ENCODE data around the gene MAD1L1. TPM values are rescaled to one million over a fixed set of nuclear protein-coding genes. Genes with fewer than 3 reads are reported as not detected.

MAD1L1 gene
- total RNA-seq, 1 donor from 2014 or later, result 48.4 TPM

DNA sequence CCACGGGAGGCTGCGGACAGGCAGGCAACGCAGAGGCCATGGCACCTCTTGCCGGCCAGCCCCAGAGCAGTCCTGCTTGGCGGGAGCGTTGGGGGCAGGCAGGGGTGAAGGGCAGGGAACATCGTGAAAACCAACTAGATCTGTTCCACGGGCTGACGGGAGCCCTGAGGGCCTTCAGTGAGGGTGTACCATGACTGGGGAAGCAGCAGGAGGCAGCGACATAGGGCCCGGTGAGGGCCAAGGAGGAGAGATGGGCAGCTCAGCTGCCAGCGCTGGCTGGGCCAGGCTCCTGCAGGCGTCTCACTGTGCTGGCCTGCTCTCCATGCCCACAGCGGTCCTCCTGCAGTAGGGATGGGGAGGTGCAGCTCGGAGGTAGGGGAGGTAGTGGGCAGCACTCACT is 366.1 kb downstream of the MAD1L1 start:
- ATAC-seq (no peak), DNase-seq (no peak)
- H3K27me3 ChIP-seq, result no peaks in the 10 kb centered on the region
- no peaks in the 10 kb centered on the region for H3K9me3 ChIP-seq
- no peak overlapping the region for H3K4me3 ChIP-seq
- no peak overlapping the region for H3K27ac ChIP-seq
- no peaks in the 10 kb centered on the region for H3K36me3 ChIP-seq
- TF ChIP-seq, protein P1, sequence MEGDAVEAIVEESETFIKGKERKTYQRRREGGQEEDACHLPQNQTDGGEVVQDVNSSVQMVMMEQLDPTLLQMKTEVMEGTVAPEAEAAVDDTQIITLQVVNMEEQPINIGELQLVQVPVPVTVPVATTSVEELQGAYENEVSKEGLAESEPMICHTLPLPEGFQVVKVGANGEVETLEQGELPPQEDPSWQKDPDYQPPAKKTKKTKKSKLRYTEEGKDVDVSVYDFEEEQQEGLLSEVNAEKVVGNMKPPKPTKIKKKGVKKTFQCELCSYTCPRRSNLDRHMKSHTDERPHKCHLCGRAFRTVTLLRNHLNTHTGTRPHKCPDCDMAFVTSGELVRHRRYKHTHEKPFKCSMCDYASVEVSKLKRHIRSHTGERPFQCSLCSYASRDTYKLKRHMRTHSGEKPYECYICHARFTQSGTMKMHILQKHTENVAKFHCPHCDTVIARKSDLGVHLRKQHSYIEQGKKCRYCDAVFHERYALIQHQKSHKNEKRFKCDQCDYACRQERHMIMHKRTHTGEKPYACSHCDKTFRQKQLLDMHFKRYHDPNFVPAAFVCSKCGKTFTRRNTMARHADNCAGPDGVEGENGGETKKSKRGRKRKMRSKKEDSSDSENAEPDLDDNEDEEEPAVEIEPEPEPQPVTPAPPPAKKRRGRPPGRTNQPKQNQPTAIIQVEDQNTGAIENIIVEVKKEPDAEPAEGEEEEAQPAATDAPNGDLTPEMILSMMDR (IDR thresholded peaks at IDR 0.05), result no peak
- no peaks in the 10 kb centered on the region for H3K4me1 ChIP-seq
- intact Hi-C loops (cut with DNase I), result no loop called here

DNA sequence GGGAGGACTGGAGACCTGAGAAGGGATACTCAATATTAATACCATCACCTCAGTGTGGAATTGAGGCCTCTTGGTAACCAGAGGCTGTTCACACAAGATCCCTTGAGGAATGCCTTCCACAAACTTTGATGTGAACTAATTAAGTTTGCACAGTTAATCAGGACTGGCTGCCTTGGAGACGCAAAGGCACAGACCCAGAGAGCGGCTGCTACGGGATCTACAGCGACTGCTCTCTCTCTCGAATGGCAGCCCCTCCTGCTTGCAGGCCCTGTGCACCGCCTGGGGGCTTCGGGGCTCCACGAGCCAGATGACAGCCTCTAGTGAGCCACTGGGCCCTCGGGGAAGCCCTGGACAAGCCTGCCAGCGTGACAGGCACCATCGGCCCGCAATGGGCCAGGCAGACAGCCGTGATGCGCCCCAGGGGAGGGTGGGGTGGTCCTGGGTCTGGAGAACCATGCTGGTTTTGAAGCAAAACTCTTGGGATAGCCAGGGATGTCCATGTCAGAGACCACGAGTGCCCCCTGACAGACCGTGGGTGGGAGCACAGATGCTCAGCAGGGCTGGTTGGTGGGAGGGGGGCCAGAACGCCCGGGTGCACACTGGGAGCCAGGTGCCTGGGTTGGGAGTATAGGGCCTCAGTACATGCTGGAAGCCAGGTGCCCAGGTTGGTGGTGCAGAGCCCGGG is 367.0 kb downstream of the MAD1L1 start:
- TF ChIP-seq, protein P1 (IDR thresholded peaks at IDR 0.05), result no peak
- H3K9me3 ChIP-seq, result no peaks in the 10 kb centered on the region
- no peaks in the 10 kb centered on the region for H3K4me1 ChIP-seq
- DNase-seq (no peak), ATAC-seq (no peak)
- no peak overlapping the region for H3K27ac ChIP-seq
- H3K36me3 ChIP-seq, result no peaks in the 10 kb centered on the region
- intact Hi-C loops (cut with DNase I), result no loop called here
- no peak overlapping the region for H3K4me3 ChIP-seq
- no peaks in the 10 kb centered on the region for H3K27me3 ChIP-seq

DNA sequence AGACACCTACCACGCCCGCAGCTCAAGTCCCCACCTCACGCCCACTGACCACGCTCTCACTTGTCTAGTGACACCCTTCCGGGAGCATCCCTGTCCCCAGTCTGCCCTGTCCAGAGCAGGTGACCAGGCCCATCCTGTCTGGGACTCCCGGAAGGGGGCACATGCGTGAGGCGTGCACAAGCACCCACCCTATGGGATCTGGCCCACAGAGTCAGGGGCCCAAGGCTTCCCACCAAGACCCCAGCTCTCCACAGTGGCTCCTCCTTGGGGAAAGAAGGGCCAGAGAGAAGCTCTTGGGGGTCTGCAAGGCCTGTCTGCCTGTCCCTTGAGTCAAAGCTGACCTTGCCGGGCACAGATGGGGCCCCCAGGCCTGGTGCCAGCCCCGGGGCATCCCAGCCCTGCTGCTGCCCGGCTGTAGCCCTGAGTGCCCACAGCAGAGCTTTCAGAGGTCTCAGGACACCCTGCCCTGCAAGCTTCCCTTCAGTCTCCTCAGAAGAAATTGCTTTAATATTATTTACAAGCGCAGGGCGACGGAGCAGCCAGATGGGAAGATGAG is 367.7 kb downstream of the MAD1L1 start:
- H3K4me3 ChIP-seq, result no peak overlapping the region
- no peaks in the 10 kb centered on the region for H3K4me1 ChIP-seq
- intact Hi-C loops (cut with DNase I), result no loop called here
- ATAC-seq (no peak), DNase-seq (no peak)
- TF ChIP-seq, protein P1 (IDR thresholded peaks at IDR 0.05), result no peak
- no peaks in the 10 kb centered on the region for H3K27me3 ChIP-seq
- no peak overlapping the region for H3K27ac ChIP-seq
- H3K9me3 ChIP-seq, result no peaks in the 10 kb centered on the region
- no peaks in the 10 kb centered on the region for H3K36me3 ChIP-seq

DNA sequence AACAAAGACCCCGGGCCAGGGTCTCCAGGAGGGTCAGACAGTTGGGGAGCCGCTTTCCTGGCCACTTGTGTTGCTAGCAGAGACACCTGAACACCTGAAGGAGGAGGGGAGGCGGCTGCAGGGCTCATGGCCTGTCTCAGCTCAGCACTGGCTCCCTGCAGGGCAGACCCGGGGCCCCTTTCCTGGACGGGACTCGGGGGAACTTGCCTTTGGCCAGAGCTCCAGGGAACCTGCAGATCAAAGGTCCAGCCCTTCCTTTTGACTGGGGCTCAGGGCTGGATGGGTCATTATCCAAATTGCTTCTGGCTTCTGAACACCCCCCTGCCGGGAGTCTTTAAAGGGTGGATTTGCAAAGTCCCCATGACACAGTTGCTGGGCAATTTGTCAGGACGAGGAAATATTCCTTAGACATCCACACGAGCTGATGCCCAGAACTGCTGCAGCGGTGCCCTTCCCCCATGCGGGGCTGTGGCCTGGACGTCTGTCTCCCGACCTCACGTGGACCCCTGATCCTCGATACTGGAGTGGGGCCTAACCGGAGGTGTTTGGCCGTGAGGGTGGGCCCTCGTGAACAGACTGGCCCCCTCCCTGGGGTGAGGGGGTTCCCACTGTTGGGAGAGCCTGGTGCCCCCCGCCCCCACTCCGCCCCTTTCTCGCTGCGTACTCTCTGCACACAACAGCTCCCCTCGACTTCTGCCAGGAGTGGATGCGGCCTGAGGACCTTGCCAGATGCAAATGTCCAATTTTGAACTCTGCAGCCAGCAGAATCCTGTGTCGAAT is 368.4 kb downstream of the MAD1L1 start:
- no peaks in the 10 kb centered on the region for H3K36me3 ChIP-seq
- TF ChIP-seq, protein P1 (IDR thresholded peaks at IDR 0.05), result no peak
- no peaks in the 10 kb centered on the region for H3K4me1 ChIP-seq
- ATAC-seq, result no peak
- intact Hi-C loops (cut with DNase I), result no loop called here
- no peak for DNase-seq
- no peaks in the 10 kb centered on the region for H3K27me3 ChIP-seq
- H3K27ac ChIP-seq, result no peak overlapping the region
- H3K4me3 ChIP-seq, result no peak overlapping the region
- no peaks in the 10 kb centered on the region for H3K9me3 ChIP-seq

DNA sequence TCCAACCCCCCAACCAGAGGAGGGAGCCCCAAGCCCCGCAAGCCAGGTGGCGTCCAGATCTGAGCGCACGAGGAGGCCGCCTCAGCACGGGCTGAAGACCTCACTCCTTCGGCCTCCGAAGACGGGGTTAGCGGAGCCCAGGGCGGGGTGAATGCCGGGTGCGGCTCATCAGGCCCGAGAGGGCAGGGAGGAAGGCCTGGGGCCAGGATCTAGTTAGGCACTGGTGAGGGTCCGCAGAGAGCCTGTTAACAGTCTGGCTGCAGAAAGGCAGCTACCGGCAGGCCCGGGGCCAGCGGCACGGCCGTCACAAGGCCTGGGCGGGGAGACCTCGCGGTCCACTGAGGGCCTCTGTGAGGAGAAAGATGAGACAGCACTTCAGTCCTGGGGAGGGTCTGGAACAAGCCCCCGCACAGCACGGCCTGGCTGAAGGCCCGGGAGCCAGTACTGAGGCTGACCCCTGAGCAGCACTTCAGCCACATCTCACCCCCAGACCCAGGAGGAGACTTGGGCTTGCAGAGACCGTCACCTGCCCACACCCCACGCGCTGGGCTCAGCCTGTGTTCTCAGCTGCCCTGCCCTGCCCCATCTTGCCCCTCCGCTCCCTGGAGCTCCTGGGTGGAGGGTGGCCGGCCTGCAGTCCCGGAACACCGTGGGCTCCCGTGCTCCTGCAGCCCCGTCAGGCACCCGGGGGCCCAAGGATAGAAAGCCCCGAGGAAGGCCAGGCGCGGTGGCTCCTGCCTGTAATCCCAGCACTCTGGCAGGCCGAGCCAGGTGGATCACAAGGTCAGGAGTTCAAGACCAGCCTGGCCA is 369.4 kb downstream of the MAD1L1 start:
- ATAC-seq (no peak), DNase-seq (no peak)

More for the DNA sequence above, 369.4 kb downstream of the MAD1L1 start:
- no peak overlapping the region for H3K27ac ChIP-seq
- no peaks in the 10 kb centered on the region for H3K4me1 ChIP-seq
- intact Hi-C loops (cut with DNase I), result no loop called here
- no peaks in the 10 kb centered on the region for H3K27me3 ChIP-seq
- no peaks in the 10 kb centered on the region for H3K36me3 ChIP-seq
- no peaks in the 10 kb centered on the region for H3K9me3 ChIP-seq
- TF ChIP-seq, protein P1 (IDR thresholded peaks at IDR 0.05), result no peak
- H3K4me3 ChIP-seq, result no peak overlapping the region

Data from upper lobe of right lung (tissue), 1 donor.